BE2C (cell line): ENCODE data around the gene PTPRN2.

Experiments used
- DNase-seq: peaks from one replicate; pipeline ENCODE4 v3.0.0-alpha.2; 2020
- H3K27me3 ChIP-seq: fragments of 250-450 bp; sonication (Bioruptor Pico); 2 replicates; pipeline ENCODE4 v1.5.1; 2020; ENCODE audit warnings: mild to moderate bottlenecking
- H3K36me3 ChIP-seq: fragments of 250-450 bp; sonication (Bioruptor Pico); 2 replicates; pipeline ENCODE4 v1.5.1; 2020; ENCODE audit warnings: mild to moderate bottlenecking
- H3K4me1 ChIP-seq: fragments of 250-450 bp; sonication (Bioruptor Pico); 2 replicates; pipeline ENCODE4 v1.5.1; 2020
- H3K4me3 ChIP-seq: 2 replicates; pipeline ENCODE4 v1.5.1; 2011; ENCODE audit warnings: low read depth, low read length
- H3K9me3 ChIP-seq: fragments of 250-450 bp; sonication (Bioruptor Pico); 2 replicates; pipeline ENCODE4 v1.5.1; 2020
- TF ChIP-seq, protein P1 (sequence below): IDR thresholded peaks from 2 replicates; pipeline ENCODE4 v1.5.1; 2012; ENCODE audit warnings: mild to moderate bottlenecking, low read depth, low read length

The PTPRN2 gene

DNA sequence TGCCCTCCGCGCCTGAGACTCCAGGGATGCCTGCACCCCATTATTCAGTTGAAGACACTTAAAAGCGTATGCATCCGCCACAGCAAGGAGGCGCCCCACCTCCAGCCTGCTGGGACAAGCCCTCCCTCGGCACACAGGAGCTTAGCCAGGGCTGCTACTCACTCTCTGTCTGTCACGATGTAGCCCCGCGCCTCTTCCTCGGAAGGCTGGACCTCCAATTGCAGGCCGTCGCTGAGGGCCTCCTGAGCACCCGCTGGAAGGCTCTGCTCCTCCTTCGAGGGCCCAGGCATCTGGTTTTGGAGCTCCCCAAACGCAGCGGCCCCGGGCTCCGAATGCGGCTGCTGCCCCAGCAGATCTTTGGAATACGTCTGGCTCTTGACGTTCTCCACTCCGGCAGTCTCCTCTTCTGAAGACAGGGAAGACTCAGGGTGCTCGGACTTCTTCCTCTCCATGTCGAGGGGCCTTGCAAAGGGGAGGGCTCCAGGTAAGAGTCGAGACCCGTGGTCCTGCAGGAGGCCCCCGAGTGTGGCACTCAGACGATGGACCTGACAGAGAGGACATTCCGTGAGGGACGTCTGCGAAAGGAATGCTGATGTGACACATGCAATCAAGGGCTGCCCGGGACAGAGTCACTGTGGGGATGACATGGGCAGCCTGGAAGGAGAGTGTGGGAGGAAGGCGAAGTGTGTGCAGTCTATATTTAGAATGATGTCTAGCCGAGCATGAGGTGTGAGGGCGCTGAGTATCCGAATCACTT lies 453.9 kb downstream of the PTPRN2 start:
- H3K9me3 ChIP-seq: no peaks in the 10 kb centered on the region; the same call in none of the 2 replicates
- H3K4me3 ChIP-seq: no peak overlapping the region
- no peak for DNase-seq
- H3K27me3 ChIP-seq: no peaks in the 10 kb centered on the region
- H3K4me1 ChIP-seq: no peaks in the 10 kb centered on the region
- TF ChIP-seq, protein P1, sequence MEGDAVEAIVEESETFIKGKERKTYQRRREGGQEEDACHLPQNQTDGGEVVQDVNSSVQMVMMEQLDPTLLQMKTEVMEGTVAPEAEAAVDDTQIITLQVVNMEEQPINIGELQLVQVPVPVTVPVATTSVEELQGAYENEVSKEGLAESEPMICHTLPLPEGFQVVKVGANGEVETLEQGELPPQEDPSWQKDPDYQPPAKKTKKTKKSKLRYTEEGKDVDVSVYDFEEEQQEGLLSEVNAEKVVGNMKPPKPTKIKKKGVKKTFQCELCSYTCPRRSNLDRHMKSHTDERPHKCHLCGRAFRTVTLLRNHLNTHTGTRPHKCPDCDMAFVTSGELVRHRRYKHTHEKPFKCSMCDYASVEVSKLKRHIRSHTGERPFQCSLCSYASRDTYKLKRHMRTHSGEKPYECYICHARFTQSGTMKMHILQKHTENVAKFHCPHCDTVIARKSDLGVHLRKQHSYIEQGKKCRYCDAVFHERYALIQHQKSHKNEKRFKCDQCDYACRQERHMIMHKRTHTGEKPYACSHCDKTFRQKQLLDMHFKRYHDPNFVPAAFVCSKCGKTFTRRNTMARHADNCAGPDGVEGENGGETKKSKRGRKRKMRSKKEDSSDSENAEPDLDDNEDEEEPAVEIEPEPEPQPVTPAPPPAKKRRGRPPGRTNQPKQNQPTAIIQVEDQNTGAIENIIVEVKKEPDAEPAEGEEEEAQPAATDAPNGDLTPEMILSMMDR: no peak
- H3K36me3 ChIP-seq: no peaks in the 10 kb centered on the region

DNA sequence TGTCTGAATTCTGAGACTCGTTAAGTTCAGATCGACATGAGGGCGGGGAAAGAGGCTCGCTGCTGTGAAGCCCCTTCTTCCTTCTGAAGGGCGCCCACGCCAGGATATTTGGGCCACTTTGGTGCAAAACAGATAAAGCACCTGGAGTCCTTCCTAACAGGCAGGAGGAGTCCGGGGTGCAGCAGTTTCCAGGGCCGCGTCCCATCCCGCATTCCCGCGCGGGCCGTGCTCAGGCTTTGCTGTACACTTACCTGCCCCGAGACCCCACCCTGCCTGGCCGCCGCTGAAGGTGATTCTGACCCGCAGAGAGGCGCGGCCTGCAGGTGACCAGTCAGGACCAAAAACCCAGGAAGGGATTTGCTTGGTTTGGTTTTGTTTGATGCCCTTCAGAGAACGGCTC lies 454.6 kb downstream of the PTPRN2 start:
- Histone ChIP-seq H3K27me3 (no peaks in the 10 kb centered on the region), H3K36me3 (no peaks in the 10 kb centered on the region), H3K4me1 (no peaks in the 10 kb centered on the region), H3K4me3 (no peak overlapping the region), H3K9me3 (no peaks in the 10 kb centered on the region; the same call in none of the 2 replicates)
- no peak for DNase-seq
- TF ChIP-seq, protein P1: no peak

DNA sequence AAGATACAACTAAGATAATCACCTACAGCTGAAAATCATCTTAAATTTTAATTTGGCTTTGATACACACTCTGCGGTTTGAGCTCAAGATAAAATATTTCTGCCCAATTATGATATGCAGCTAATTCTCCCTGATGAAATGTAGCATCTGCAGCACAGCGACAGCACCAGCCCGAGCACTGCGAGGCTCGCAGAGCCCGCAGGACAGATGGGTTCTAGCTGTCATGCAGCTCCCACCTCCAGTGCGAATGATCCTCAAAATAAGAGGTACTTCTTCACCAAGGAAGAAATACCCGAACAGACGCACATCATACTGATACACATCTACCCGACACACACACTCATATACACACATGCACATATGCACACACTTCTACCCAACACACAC lies 457.6 kb downstream of the PTPRN2 start:
- Histone ChIP-seq H3K4me1 (no peaks in the 10 kb centered on the region), H3K27me3 (no peaks in the 10 kb centered on the region), H3K4me3 (no peak overlapping the region), H3K36me3 (no peaks in the 10 kb centered on the region), H3K9me3 (no peaks in the 10 kb centered on the region; the same call in none of the 2 replicates)
- no peak for DNase-seq
- TF ChIP-seq, protein P1: no peak

DNA sequence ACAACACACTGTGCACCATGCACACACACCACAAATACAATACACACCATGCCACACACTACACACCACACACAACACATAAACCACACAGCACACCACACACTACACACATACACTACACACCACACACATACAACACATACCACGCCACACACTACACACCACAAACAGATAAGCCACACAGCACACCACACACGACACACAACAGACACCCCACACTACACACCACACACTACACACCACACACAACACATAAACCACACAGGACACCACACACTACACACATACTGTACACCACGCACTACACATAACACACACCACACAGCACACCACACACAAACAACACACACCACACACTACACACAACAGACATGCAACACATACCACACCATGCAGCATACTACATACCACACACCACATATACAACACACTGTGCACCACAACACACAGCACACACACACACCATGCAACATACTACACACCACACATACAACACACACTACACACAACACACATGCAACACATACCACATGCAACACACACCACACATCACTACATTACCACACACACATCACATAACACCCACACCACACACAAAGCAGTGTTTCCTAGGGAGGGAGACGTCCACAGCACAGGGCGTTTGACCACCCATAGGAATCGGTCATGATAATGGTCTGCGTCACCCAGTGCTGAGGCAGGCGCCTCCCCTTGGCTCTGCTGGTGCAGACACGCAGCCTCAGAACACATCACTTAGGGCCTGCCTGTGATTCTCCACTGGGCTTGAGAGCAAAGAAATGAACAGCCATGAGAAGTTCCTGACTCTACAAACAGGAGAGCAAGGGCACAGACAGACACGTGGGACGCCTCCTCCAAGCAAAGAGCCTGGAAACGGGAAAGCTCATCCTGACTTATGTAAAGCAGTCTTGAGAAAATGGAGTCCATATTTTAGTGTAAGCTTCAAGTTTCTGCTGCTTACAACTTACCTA lies 458.3 kb downstream of the PTPRN2 start:
- Histone ChIP-seq H3K36me3 (no peaks in the 10 kb centered on the region), H3K27me3 (no peaks in the 10 kb centered on the region), H3K4me1 (no peaks in the 10 kb centered on the region), H3K9me3 (no peaks in the 10 kb centered on the region; the same call in none of the 2 replicates), H3K4me3 (no peak overlapping the region)
- DNase-seq: no peak
- TF ChIP-seq, protein P1: no peak

DNA sequence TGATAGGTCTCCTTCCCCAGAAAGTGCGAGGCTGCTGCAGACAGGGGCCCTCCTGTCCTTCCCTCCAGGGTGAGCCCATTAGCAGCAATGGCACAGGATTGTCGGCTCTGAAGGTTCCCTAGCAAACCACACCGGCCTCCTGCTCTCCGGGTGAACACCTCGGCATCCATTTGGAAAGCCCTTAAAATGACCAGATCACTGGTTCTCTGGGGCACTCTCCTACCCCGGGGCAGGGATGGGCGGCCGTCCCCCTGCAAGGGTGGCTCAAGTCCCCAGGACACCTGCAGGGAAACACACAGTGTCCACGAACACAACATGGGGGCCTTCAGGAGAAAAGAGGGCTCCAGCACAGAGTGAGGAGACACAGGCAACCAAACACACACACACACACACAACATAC lies 459.1 kb downstream of the PTPRN2 start:
- TF ChIP-seq, protein P1: no peak
- no peaks in the 10 kb centered on the region for H3K4me1 ChIP-seq
- no peak overlapping the region for H3K4me3 ChIP-seq
- no peaks in the 10 kb centered on the region for H3K27me3 ChIP-seq
- DNase-seq: no peak
- H3K36me3 ChIP-seq: no peaks in the 10 kb centered on the region
- no peaks in the 10 kb centered on the region; the same call in none of the 2 replicates for H3K9me3 ChIP-seq
